K562 (cell line): ENCODE results near the gene TBC1D1. TPM values are rescaled to one million over a fixed set of nuclear protein-coding genes. Genes with fewer than 3 reads are reported as not detected.

Experiments used
- BCL6 ChIP-seq: fragments of 250-450 bp; sonication (Bioruptor Pico); IDR thresholded peaks from 2 replicates; pipeline ENCODE4 v1.4.0; 2020
- BCOR ChIP-seq: fragments of 450-650 bp; IDR thresholded peaks from 2 replicates; pipeline ENCODE4 v1.6.1; 2016
- CBX2 ChIP-seq: fragments of 200-600 bp; sonication (generic); IDR thresholded peaks from one replicate; pipeline ENCODE4 v1.6.1; 2012; ENCODE audit warnings: mild to moderate bottlenecking, low read length, inconsistent platforms; ENCODE audit not compliant: insufficient read depth, poor library complexity, severe bottlenecking
- COPS2 ChIP-seq: fragments of 450-650 bp; conservative IDR thresholded peaks from 2 replicates; pipeline ENCODE4 v1.6.1; 2016; ENCODE audit warnings: mild to moderate bottlenecking, moderate library complexity
- DACH1 ChIP-seq: fragments of 450-650 bp; IDR thresholded peaks from 2 replicates; pipeline ENCODE4 v1.6.1; 2018; ENCODE audit not compliant: partially characterized antibody
- FOXM1 ChIP-seq, 2 experiments: fragments of 450-650 bp in 1 of 2; sonication (generic) in 1 of 2; formaldehyde crosslinking in 1 of 2; IDR thresholded peaks; 2 replicates each; pipeline versions ENCODE4 v1.6.1 to v1.9.0; 2017 to 2022; ENCODE audit warnings: low read depth in 2 of 2, mild to moderate bottlenecking in 2 of 2, missing genetic modification reagents in 1 of 2, moderate library complexity in 1 of 2
- HNRNPH1 ChIP-seq: fragments of 200-400 bp; formaldehyde crosslinking; optimal IDR thresholded peaks from 2 replicates; pipeline ENCODE3; 2017; ENCODE audit warnings: low read depth, mild to moderate bottlenecking, low read length, moderate library complexity
- MTA2 ChIP-seq: fragments of 450-650 bp; IDR thresholded peaks from 2 replicates; pipeline ENCODE4 v1.6.1; 2016; ENCODE audit warnings: low read depth
- NCOR1 ChIP-seq: fragments of 450-650 bp; IDR thresholded peaks from 2 replicates; pipeline ENCODE4 v1.6.1; 2016; ENCODE audit warnings: mild to moderate bottlenecking, moderate library complexity
- NELFE ChIP-seq: IDR thresholded peaks from 2 replicates; pipeline ENCODE4 v1.6.1; 2011; ENCODE audit warnings: mild to moderate bottlenecking; ENCODE audit not compliant: insufficient read depth, insufficient read length
- NFIC ChIP-seq: fragments of 450-650 bp; IDR thresholded peaks from 2 replicates; pipeline ENCODE4 v1.6.1; 2017; ENCODE audit warnings: mild to moderate bottlenecking, inconsistent platforms
- PML ChIP-seq: IDR thresholded peaks from 2 replicates; pipeline ENCODE4 v1.6.1; 2012; ENCODE audit warnings: low read length, inconsistent platforms
- TAF9B ChIP-seq: fragments of 450-650 bp; IDR thresholded peaks from 2 replicates; pipeline ENCODE4 v1.6.1; 2018; ENCODE audit warnings: mild to moderate bottlenecking; ENCODE audit not compliant: partially characterized antibody
- TCF7L2 ChIP-seq: fragments of 150-350 bp; IDR thresholded peaks from 2 replicates; pipeline ENCODE4 v1.6.1; 2016; ENCODE audit warnings: low read depth, mild to moderate bottlenecking, low read length, moderate library complexity
- U2AF2 ChIP-seq: fragments of 200-400 bp; formaldehyde crosslinking; optimal IDR thresholded peaks from 2 replicates; pipeline ENCODE3; 2017; ENCODE audit warnings: low read depth, mild to moderate bottlenecking, low read length
- ZNF408 ChIP-seq: fragments of 250-450 bp; sonication (Bioruptor Pico); IDR thresholded peaks from 2 replicates; pipeline ENCODE4 v1.4.0; 2020; ENCODE audit warnings: low read depth, mild to moderate bottlenecking, moderate library complexity
- polyA plus RNA-seq, 8 experiments: library from polyadenylated mRNA; depleted of rRNA in 4 of 8; stranded (reverse) in 5 of 8; unstranded in 3 of 8; fragments of >200 nt; fragmentation: Nextera tagmentation in 2 of 8; fragmentation: Illumina TruSeq in 1 of 8; extraction: Ambion mirVana in 2 of 8; extraction: Trizol in 1 of 8; gene quantifications; 2 replicates each; pipeline versions ENCODE4 v1.2.1 to v1.2.3, GENCODE V29; 2011 to 2014; ENCODE audit warnings: inconsistent platforms in 1 of 8, missing spikeins in 1 of 8
- total RNA-seq, 7 experiments: library from RNA; depleted of rRNA in 6 of 7; stranded (reverse); fragments of >200 nt in 6 of 7; fragmentation: Illumina TruSeq in 2 of 7; extraction: Trizol in 2 of 7; gene quantifications; 2 replicates each; pipeline versions ENCODE4 v1.2.1 to v1.2.3, GENCODE V29; 2011 to 2021; ENCODE audit warnings: low replicate concordance in 1 of 7
- TF ChIP-seq, protein P1 (sequence below): fragments of 200-800 bp; sonication (Bioruptor generic); IDR thresholded peaks from 2 replicates; pipeline ENCODE4 v1.6.1; 2017; ENCODE audit warnings: missing genetic modification characterization, missing compliant biosample characterization
- TF ChIP-seq, protein P2 (sequence below), 2 experiments: fragments of 450-650 bp; formaldehyde crosslinking in 1 of 2; IDR thresholded peaks; 2 replicates each; pipeline versions ENCODE4 v1.4.0 to v1.6.1; 2014 to 2020; ENCODE audit warnings: mild to moderate bottlenecking in 2 of 2, borderline replicate concordance in 1 of 2, low read depth in 1 of 2
- TF ChIP-seq, protein P3 (sequence below): sonication (generic); formaldehyde crosslinking; IDR thresholded peaks from 2 replicates; pipeline ENCODE4 v1.8.1; 2022; ENCODE audit warnings: missing genetic modification reagents

Gene TBC1D1
- total and polyA plus RNA-seq, 9 of the 15 experiments (the other 6 are each of a cell fraction or from before 2014, with no cell fraction given), result 0.59 to 14.2 (median 8.8) TPM

DNA sequence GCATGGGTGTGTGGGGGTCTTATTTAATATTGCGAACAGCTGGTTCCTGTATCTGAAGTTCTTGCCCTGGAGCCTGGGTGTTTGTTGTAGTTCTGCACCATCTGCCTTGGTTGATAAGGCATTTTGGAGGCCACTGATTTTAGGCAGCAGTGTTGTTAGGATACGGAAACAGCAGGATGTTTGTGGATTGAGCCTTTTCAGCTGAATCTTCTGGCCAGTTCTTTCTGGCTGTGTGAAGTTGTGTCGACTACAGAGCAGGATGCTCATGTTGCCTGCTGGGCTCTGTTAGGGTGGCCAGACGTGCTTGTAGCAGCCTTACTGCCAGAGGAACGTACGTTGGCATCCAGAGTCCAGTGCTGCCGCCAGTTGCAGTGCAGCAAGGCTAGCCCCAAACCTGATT, 203.5 kb downstream of the TBC1D1 start (continued):
- TF ChIP-seq, protein P1, sequence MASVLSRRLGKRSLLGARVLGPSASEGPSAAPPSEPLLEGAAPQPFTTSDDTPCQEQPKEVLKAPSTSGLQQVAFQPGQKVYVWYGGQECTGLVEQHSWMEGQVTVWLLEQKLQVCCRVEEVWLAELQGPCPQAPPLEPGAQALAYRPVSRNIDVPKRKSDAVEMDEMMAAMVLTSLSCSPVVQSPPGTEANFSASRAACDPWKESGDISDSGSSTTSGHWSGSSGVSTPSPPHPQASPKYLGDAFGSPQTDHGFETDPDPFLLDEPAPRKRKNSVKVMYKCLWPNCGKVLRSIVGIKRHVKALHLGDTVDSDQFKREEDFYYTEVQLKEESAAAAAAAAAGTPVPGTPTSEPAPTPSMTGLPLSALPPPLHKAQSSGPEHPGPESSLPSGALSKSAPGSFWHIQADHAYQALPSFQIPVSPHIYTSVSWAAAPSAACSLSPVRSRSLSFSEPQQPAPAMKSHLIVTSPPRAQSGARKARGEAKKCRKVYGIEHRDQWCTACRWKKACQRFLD (CRISPR knock-in tag), result peak; percentile 51; the same call in 1 of the 2 replicates
- TF ChIP-seq COPS2, result no peak
- no peak for TF ChIP-seq CBX2
- TF ChIP-seq BCL6 (CRISPR knock-in tag), result no peak
- no peak for TF ChIP-seq HNRNPH1
- peak; percentile 70 for TF ChIP-seq MTA2
- peak; percentile 51; the same call in 1 of the 2 replicates for TF ChIP-seq NFIC
- no peak for TF ChIP-seq BCOR
- no peak for TF ChIP-seq NELFE
- peak; percentile 73 for TF ChIP-seq PML
- TF ChIP-seq DACH1, result peak; percentile 60
- TF ChIP-seq, protein P2, sequence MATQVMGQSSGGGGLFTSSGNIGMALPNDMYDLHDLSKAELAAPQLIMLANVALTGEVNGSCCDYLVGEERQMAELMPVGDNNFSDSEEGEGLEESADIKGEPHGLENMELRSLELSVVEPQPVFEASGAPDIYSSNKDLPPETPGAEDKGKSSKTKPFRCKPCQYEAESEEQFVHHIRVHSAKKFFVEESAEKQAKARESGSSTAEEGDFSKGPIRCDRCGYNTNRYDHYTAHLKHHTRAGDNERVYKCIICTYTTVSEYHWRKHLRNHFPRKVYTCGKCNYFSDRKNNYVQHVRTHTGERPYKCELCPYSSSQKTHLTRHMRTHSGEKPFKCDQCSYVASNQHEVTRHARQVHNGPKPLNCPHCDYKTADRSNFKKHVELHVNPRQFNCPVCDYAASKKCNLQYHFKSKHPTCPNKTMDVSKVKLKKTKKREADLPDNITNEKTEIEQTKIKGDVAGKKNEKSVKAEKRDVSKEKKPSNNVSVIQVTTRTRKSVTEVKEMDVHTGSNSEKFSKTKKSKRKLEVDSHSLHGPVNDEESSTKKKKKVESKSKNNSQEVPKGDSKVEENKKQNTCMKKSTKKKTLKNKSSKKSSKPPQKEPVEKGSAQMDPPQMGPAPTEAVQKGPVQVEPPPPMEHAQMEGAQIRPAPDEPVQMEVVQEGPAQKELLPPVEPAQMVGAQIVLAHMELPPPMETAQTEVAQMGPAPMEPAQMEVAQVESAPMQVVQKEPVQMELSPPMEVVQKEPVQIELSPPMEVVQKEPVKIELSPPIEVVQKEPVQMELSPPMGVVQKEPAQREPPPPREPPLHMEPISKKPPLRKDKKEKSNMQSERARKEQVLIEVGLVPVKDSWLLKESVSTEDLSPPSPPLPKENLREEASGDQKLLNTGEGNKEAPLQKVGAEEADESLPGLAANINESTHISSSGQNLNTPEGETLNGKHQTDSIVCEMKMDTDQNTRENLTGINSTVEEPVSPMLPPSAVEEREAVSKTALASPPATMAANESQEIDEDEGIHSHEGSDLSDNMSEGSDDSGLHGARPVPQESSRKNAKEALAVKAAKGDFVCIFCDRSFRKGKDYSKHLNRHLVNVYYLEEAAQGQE (IDR thresholded peaks at IDR 0.05; ENCODE audit: borderline replicate concordance), result peak; percentile 44; the same call in 1 of the 2 replicates
- TF ChIP-seq, protein P2 (CRISPR knock-in tag; IDR thresholded peaks at IDR 0.05; ENCODE audit: low read depth), result no peak
- TF ChIP-seq, protein P3, sequence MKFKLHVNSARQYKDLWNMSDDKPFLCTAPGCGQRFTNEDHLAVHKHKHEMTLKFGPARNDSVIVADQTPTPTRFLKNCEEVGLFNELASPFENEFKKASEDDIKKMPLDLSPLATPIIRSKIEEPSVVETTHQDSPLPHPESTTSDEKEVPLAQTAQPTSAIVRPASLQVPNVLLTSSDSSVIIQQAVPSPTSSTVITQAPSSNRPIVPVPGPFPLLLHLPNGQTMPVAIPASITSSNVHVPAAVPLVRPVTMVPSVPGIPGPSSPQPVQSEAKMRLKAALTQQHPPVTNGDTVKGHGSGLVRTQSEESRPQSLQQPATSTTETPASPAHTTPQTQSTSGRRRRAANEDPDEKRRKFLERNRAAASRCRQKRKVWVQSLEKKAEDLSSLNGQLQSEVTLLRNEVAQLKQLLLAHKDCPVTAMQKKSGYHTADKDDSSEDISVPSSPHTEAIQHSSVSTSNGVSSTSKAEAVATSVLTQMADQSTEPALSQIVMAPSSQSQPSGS (CRISPR knock-in tag), result no peak
- TF ChIP-seq ZNF408 (CRISPR knock-in tag), result no peak
- TF ChIP-seq TAF9B, result no peak
- TF ChIP-seq TCF7L2, result no peak
- TF ChIP-seq U2AF2, result no peak
- TF ChIP-seq NCOR1, result peak; percentile 80
- TF ChIP-seq FOXM1 (IDR thresholded peaks at IDR 0.05; ENCODE audit: low read depth), result peak; percentile 32; the same call in 1 of the 2 replicates
- no peak for TF ChIP-seq FOXM1 (CRISPR knock-in tag; IDR thresholded peaks at IDR 0.05; ENCODE audit: low read depth)
